ENCODE data around the gene HLA-DPA1.

Gene HLA-DPA1

DNA sequence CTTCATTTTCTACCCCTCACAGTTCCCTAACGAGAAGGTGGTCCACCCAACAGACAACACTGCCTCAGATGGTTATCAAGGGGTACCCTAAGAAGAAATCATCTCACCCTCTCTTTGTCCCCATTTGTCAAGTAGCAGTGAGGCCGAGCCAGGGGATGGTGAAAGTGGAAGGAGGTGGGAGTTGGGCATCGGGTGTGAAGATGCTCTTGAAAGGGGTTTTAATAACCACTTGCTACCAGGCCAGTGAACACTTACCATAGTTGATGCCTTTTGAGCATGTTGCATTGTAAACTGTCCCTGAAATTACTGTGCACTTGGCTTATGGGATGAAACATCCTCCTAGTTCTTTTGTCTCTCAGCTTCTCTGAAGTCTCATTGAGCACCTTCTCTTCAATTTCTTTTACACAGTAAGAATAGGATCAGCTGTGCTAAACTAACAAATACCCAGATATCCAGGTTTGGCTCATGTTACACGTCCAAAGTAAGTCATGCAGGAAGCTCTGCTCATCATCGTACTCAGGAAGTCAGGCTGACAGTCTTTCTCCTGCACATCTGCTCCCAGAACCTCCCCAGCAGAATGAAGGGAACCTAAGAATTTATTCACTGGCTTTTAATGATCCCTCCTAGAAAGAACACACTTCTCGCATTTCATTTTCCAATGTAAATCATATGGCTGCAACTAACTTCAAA, 15.6 kb upstream of the HLA-DPA1 start:
- Histone ChIP-seq H3K27ac (no peak overlapping the region), H3K9me3 (no peaks in the 10 kb centered on the region), H3K36me3 (no peaks in the 10 kb centered on the region), H3K27me3 (no peaks in the 10 kb centered on the region), H3K4me1 (ENCODE audit: control insufficient read depth in 1 of 2, insufficient read depth in 1 of 2, low read depth in 1 of 2, low read length in 1 of 2) (no peaks in the 10 kb centered on the region), H3K4me3 (ENCODE audit: low read depth in 1 of 2, low read length in 1 of 2) (no peak overlapping the region)
- TF ChIP-seq, protein P1, sequence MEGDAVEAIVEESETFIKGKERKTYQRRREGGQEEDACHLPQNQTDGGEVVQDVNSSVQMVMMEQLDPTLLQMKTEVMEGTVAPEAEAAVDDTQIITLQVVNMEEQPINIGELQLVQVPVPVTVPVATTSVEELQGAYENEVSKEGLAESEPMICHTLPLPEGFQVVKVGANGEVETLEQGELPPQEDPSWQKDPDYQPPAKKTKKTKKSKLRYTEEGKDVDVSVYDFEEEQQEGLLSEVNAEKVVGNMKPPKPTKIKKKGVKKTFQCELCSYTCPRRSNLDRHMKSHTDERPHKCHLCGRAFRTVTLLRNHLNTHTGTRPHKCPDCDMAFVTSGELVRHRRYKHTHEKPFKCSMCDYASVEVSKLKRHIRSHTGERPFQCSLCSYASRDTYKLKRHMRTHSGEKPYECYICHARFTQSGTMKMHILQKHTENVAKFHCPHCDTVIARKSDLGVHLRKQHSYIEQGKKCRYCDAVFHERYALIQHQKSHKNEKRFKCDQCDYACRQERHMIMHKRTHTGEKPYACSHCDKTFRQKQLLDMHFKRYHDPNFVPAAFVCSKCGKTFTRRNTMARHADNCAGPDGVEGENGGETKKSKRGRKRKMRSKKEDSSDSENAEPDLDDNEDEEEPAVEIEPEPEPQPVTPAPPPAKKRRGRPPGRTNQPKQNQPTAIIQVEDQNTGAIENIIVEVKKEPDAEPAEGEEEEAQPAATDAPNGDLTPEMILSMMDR (IDR thresholded peaks at IDR 0.05) = no peak

DNA sequence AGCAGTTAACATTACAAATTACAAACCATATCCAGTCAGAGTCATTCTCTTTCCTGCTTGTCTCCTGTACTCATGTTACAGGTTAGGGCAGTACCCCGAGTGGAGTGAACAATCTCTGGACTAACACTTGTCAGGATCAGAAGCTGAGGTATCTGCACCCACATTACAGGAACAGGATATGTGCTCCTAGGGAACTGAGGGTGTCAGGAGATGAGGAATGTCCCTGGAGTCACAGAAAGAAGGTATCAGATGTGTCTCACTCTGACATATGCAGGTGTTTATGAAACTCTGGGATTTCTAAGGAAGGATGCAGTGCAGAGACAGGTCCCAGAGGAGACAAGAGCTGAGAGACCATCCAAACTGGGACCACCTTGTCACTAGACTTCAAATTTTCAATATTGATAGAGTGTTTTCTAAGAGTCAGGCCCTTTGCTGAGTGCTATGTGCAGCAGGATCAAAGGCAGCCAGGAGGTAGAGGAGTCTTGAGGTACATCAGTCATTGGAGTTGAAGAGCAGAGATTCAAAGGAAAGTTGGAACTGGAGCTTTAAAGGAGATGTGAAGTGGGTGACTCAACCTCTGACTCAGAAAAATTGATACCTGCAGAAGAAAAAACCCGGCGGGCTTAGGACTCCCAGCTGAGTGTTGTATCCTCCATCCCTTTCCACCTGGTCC, 14.9 kb upstream of the HLA-DPA1 start:
- TF ChIP-seq, protein P1 (IDR thresholded peaks at IDR 0.05) = no peak
- H3K36me3 ChIP-seq = no peaks in the 10 kb centered on the region
- H3K27ac ChIP-seq = no peak overlapping the region
- H3K4me3 ChIP-seq (ENCODE audit: low read depth in 1 of 2, low read length in 1 of 2) = no peak overlapping the region
- H3K4me1 ChIP-seq (ENCODE audit: control insufficient read depth in 1 of 2, insufficient read depth in 1 of 2, low read depth in 1 of 2, low read length in 1 of 2) = no peaks in the 10 kb centered on the region
- H3K9me3 ChIP-seq = no peaks in the 10 kb centered on the region
- H3K27me3 ChIP-seq = no peaks in the 10 kb centered on the region

DNA sequence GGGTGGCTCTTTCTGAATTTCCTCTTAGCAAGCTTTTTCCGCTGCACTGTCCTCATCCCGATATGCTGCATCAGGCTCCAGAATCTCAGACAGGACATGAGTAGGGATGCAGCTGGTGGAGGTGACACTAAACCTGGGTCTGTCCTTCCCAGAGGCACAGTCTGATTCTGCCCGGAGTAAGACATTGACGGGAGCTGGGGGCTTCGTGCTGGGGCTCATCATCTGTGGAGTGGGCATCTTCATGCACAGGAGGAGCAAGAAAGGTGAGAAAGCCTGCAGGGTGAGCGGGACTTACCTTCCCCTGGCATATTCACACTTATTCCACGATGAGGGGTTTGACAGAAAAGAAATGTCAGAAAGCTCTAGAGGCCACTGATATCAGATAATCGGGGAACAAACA, 12.2 kb upstream of the HLA-DPA1 start:
- no peaks in the 10 kb centered on the region for H3K36me3 ChIP-seq
- H3K27me3 ChIP-seq = peaks cover 4% of the 10 kb centered on the region
- no peaks in the 10 kb centered on the region for H3K4me1 ChIP-seq (ENCODE audit: control insufficient read depth in 1 of 2, insufficient read depth in 1 of 2, low read depth in 1 of 2, low read length in 1 of 2)
- TF ChIP-seq, protein P1 (IDR thresholded peaks at IDR 0.05) = no peak
- no peaks in the 10 kb centered on the region for H3K9me3 ChIP-seq
- no peak overlapping the region for H3K4me3 ChIP-seq (ENCODE audit: low read depth in 1 of 2, low read length in 1 of 2)
- no peak overlapping the region for H3K27ac ChIP-seq

DNA sequence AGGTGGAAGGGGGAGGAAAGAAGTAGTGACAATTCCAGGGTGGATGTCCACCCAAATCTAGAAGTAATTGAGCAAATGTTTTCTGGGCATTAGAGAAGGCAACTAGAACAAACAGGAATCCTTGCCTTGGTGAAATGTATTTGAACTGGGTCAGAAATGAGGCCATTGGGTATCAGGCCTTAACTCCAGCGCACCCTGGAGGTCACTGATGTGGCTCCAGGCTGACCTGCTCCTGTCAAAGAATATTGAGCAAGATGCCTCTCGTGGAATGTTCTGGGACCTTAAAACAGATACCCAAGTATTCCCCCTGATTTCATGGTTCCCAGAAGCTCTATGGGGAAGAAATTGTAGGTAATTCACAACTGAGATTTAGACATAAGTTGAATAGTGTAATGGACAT, 9.3 kb upstream of the HLA-DPA1 start:
- no peak overlapping the region for H3K27ac ChIP-seq
- TF ChIP-seq, protein P1 (IDR thresholded peaks at IDR 0.05) = no peak

DNA sequence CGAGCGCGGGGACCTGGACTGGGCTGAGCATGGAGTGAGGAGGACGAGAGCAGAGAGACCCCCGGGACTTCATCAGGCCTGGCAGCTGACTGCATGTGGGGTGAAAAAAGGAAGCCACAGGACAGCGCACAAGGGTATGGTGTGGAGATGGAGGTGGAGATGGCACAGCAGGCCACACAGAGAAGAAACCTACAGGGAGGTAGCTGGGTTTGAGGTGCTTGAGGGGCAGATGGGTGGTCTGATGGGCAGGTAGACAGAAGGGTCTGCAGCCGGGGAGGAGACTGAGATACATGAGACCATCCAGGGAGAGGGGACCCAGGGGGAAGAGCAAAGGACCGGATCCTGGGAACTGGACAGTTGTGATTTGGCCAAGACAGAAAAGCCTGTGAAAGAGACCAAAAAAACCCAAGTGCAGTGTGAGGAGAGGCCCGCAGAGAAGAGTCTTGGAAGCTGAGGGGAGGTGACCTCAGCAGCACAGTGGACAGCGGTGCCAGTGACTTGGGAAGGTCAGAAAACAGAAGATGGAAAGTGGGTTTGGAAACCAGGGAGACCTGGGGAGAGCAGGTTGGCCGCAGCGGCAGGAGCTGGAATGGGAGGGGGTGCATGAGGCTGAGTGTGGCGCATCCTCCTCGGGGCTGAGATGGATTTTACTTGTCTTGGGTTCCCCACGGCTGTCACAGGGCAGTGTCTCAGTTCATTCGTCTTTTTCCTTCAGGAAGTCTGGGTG, 7.8 kb upstream of the HLA-DPA1 start:
- no peaks in the 10 kb centered on the region for H3K4me1 ChIP-seq (ENCODE audit: control insufficient read depth in 1 of 2, insufficient read depth in 1 of 2, low read depth in 1 of 2, low read length in 1 of 2)
- no peak overlapping the region for H3K27ac ChIP-seq
- H3K9me3 ChIP-seq = no peaks in the 10 kb centered on the region
- peaks cover 23% of the 10 kb centered on the region for H3K27me3 ChIP-seq
- no peak overlapping the region for H3K4me3 ChIP-seq (ENCODE audit: low read depth in 1 of 2, low read length in 1 of 2)
- TF ChIP-seq, protein P1 (IDR thresholded peaks at IDR 0.05) = no peak
- H3K36me3 ChIP-seq = no peaks in the 10 kb centered on the region

More for the DNA sequence above, 9.3 kb upstream of the HLA-DPA1 start:
- peaks cover 18% of the 10 kb centered on the region for H3K27me3 ChIP-seq
- no peaks in the 10 kb centered on the region for H3K4me1 ChIP-seq (ENCODE audit: control insufficient read depth in 1 of 2, insufficient read depth in 1 of 2, low read depth in 1 of 2, low read length in 1 of 2)
- H3K36me3 ChIP-seq = no peaks in the 10 kb centered on the region
- no peaks in the 10 kb centered on the region for H3K9me3 ChIP-seq
- no peak overlapping the region for H3K4me3 ChIP-seq (ENCODE audit: low read depth in 1 of 2, low read length in 1 of 2)

Data from neutrophil (primary cell).